ENCODE data around the gene APBA2. TPM values are rescaled to one million over a fixed set of nuclear protein-coding genes. Genes with fewer than 3 reads are reported as not detected.

APBA2 gene
- total and polyA plus RNA-seq, 7 donors = 0.06 to 0.36 (median 0.08) TPM; not detected in 2

- TF ChIP-seq, protein P1, sequence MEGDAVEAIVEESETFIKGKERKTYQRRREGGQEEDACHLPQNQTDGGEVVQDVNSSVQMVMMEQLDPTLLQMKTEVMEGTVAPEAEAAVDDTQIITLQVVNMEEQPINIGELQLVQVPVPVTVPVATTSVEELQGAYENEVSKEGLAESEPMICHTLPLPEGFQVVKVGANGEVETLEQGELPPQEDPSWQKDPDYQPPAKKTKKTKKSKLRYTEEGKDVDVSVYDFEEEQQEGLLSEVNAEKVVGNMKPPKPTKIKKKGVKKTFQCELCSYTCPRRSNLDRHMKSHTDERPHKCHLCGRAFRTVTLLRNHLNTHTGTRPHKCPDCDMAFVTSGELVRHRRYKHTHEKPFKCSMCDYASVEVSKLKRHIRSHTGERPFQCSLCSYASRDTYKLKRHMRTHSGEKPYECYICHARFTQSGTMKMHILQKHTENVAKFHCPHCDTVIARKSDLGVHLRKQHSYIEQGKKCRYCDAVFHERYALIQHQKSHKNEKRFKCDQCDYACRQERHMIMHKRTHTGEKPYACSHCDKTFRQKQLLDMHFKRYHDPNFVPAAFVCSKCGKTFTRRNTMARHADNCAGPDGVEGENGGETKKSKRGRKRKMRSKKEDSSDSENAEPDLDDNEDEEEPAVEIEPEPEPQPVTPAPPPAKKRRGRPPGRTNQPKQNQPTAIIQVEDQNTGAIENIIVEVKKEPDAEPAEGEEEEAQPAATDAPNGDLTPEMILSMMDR (IDR thresholded peaks at IDR 0.05) = no peak
- WGBS, 3 donors = 81 to 88% (median 85%) methylated on average over 9 of the region's 9 CpGs
- no peak overlapping the region for H3K27ac ChIP-seq
- peaks cover 0 to 4% (median 0%) of the 10 kb centered on the region in 3 donors for H3K27me3 ChIP-seq (ENCODE audit: insufficient read depth in 3 of 3, low read length in 2 of 3)
- ATAC-seq (no peak), DNase-seq (no peak)
- intact Hi-C loops (cut with DNase I) = no loop called here
- no peaks in the 10 kb centered on the region for H3K4me1 ChIP-seq
- H3K9me3 ChIP-seq = no peaks in the 10 kb centered on the region
- H3K36me3 ChIP-seq (ENCODE audit: insufficient read depth in 1 of 2, low read depth in 1 of 2) = no peaks in the 10 kb centered on the region
- H3K4me3 ChIP-seq = no peak overlapping the region
These were observed 50.7 kb downstream of the APBA2 start for GRCh38 chr15:28936481-28936881.

DNA sequence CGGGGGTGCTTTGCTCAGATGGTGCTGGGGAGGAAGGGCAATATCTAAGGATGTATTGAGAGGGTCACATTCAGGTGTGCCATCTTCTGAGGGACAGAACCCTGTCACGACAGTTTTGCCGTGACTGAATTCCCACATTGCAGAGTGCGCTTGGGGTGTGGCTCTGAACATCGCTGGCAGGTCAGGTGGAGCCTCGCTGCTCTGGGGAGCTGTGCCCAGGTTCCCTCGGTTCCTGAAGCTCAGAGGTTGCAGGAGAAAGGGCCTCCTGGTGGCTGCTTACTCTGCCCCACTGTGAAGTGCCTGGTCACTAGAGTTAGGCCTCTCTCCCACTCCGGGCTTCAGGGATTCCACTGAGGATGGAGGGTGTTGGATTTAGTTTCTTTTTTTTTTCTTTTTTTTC is 51.5 kb downstream of the APBA2 start:
- Histone ChIP-seq H3K4me3 (no peak overlapping the region), H3K27ac (no peak overlapping the region), H3K9me3 (no peaks in the 10 kb centered on the region), H3K36me3 (ENCODE audit: insufficient read depth in 1 of 2, low read depth in 1 of 2) (no peaks in the 10 kb centered on the region), H3K27me3 (ENCODE audit: insufficient read depth in 3 of 3, low read length in 2 of 3) (peaks cover 0 to 4% (median 0%) of the 10 kb centered on the region in 3 donors), H3K4me1 (no peaks in the 10 kb centered on the region)
- 82 to 86% (median 86%) methylated on average over 8 of the region's 8 CpGs for WGBS, 3 donors
- TF ChIP-seq, protein P1 (IDR thresholded peaks at IDR 0.05) = no peak
- intact Hi-C loops (cut with DNase I) = no loop called here
- ATAC-seq = no peak
- DNase-seq = no peak

GRCh38 chr15:28942046-28942445 is 56.3 kb downstream of the APBA2 start:
- DNase-seq = no peak
- Histone ChIP-seq H3K36me3 (ENCODE audit: insufficient read depth in 1 of 2, low read depth in 1 of 2) (no peaks in the 10 kb centered on the region), H3K27ac (no peak overlapping the region), H3K9me3 (no peaks in the 10 kb centered on the region), H3K27me3 (ENCODE audit: insufficient read depth in 3 of 3, low read length in 2 of 3) (peaks cover 0 to 1% (median 0%) of the 10 kb centered on the region in 3 donors), H3K4me3 (no peak overlapping the region), H3K4me1 (no peaks in the 10 kb centered on the region)
- WGBS, 3 donors = 78 to 88% (median 83%) methylated on average over 10 of the region's 10 CpGs
- intact Hi-C loops (cut with DNase I) = no loop called here
- ATAC-seq = no peak
- TF ChIP-seq, protein P1 (IDR thresholded peaks at IDR 0.05) = no peak

- Histone ChIP-seq H3K4me3 (no peak overlapping the region), H3K27ac (no peak overlapping the region), H3K9me3 (no peaks in the 10 kb centered on the region), H3K27me3 (ENCODE audit: insufficient read depth in 3 of 3, low read length in 2 of 3) (no peaks in the 10 kb centered on the region), H3K36me3 (ENCODE audit: insufficient read depth in 1 of 2, low read depth in 1 of 2) (no peaks in the 10 kb centered on the region), H3K4me1 (no peaks in the 10 kb centered on the region)
- no peak for ATAC-seq
- WGBS, 3 donors = 88 to 93% (median 92%) methylated on average over 15 of the region's 15 CpGs
- TF ChIP-seq, protein P1 (IDR thresholded peaks at IDR 0.05) = no peak
- no peak for DNase-seq
- intact Hi-C loops (cut with DNase I) = no loop called here
These were observed 56.8 kb downstream of the APBA2 start for GRCh38 chr15:28942571-28942970.

- Histone ChIP-seq H3K9me3 (no peaks in the 10 kb centered on the region), H3K4me1 (no peaks in the 10 kb centered on the region), H3K27me3 (ENCODE audit: insufficient read depth in 3 of 3, low read length in 2 of 3) (no peaks in the 10 kb centered on the region), H3K36me3 (ENCODE audit: insufficient read depth in 1 of 2, low read depth in 1 of 2) (no peaks in the 10 kb centered on the region), H3K4me3 (no peak overlapping the region), H3K27ac (no peak overlapping the region)
- TF ChIP-seq, protein P1 (IDR thresholded peaks at IDR 0.05) = no peak
- 69 to 77% (median 74%) methylated on average over 8 of the region's 8 CpGs for WGBS, 3 donors
- ATAC-seq = no peak
- DNase-seq = no peak
- intact Hi-C loops (cut with DNase I) = no loop called here
These were observed 57.4 kb downstream of the APBA2 start for GRCh38 chr15:28943146-28943545.

Measured in psoas muscle (tissue), 8 donors.